ENCODE results near the gene MAP7D3.

GRCh38 chrX:136237074-136237473 is 14.1 kb downstream of the MAP7D3 start:
- no peak for TF ChIP-seq CTCF (IDR thresholded peaks at IDR 0.05; ENCODE audit: poor library complexity, severe bottlenecking)
- no peak for TF ChIP-seq POLR2AphosphoS5 (IDR thresholded peaks at IDR 0.05)
- TF ChIP-seq MXI1 (conservative IDR thresholded peaks at IDR 0.05; ENCODE audit: poor library complexity, severe bottlenecking), result no peak
- TF ChIP-seq EZH2 (IDR thresholded peaks at IDR 0.05; ENCODE audit: borderline replicate concordance, insufficient read depth, low read length, poor library complexity, severe bottlenecking), result no peak
- TF ChIP-seq, protein P1, sequence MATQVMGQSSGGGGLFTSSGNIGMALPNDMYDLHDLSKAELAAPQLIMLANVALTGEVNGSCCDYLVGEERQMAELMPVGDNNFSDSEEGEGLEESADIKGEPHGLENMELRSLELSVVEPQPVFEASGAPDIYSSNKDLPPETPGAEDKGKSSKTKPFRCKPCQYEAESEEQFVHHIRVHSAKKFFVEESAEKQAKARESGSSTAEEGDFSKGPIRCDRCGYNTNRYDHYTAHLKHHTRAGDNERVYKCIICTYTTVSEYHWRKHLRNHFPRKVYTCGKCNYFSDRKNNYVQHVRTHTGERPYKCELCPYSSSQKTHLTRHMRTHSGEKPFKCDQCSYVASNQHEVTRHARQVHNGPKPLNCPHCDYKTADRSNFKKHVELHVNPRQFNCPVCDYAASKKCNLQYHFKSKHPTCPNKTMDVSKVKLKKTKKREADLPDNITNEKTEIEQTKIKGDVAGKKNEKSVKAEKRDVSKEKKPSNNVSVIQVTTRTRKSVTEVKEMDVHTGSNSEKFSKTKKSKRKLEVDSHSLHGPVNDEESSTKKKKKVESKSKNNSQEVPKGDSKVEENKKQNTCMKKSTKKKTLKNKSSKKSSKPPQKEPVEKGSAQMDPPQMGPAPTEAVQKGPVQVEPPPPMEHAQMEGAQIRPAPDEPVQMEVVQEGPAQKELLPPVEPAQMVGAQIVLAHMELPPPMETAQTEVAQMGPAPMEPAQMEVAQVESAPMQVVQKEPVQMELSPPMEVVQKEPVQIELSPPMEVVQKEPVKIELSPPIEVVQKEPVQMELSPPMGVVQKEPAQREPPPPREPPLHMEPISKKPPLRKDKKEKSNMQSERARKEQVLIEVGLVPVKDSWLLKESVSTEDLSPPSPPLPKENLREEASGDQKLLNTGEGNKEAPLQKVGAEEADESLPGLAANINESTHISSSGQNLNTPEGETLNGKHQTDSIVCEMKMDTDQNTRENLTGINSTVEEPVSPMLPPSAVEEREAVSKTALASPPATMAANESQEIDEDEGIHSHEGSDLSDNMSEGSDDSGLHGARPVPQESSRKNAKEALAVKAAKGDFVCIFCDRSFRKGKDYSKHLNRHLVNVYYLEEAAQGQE (IDR thresholded peaks at IDR 0.05; ENCODE audit: borderline replicate concordance), result no peak
- no peak for TF ChIP-seq EP300 (conservative IDR thresholded peaks at IDR 0.05; ENCODE audit: poor library complexity, severe bottlenecking)
- no peak for TF ChIP-seq RAD21 (conservative IDR thresholded peaks at IDR 0.05)
- no peak for TF ChIP-seq SMC3 (conservative IDR thresholded peaks at IDR 0.05; ENCODE audit: poor library complexity)

Measured in neural cell (in vitro differentiated cells).